SK-N-SH (cell line): ENCODE measurements around the gene TTC7B. TPM values are rescaled to one million over a fixed set of nuclear protein-coding genes. Genes with fewer than 3 reads are reported as not detected.

Experiments used
- CTCF ChIA-PET: fragments of 300-600, 350-600 bp; formaldehyde crosslinking; extraction: SDS; loops from one replicate; lab custom pipeline; 2021; lab: Yijun Ruan, JAX
- POLR2A ChIA-PET: fragments of 350-600 bp; sonication (Branson Sonifier 250); formaldehyde crosslinking; extraction: SDS; loops from one replicate; lab custom pipeline; 2020; ENCODE audit warnings: antibody characterized with exemption, inconsistent platforms; lab: Yijun Ruan, JAX
- DNase-seq: peaks from one replicate; pipeline ENCODE4 v3.0.0; 2012
- H2AFZ ChIP-seq: fragments of 200-600 bp; sonication (generic); 2 replicates; pipeline ENCODE4 v1.8.1; 2016; ENCODE audit warnings: antibody characterized with exemption, mild to moderate bottlenecking, low read depth
- H3F3A ChIP-seq: fragments of 200-600 bp; sonication (generic); replicated peaks from 2 replicates; pipeline ENCODE3; 2016; ENCODE audit warnings: antibody characterized with exemption, mild to moderate bottlenecking; ENCODE audit not compliant: insufficient read depth
- H3K27ac ChIP-seq, 2 experiments: fragments of 200-500 bp in 1 of 2; fragments of 200-600 bp in 1 of 2; sonication (Bioruptor generic) in 1 of 2; sonication (generic), shearing (Covaris generic) in 1 of 2; 2 replicates each; pipeline versions ENCODE4 v1.5.1 to v1.6.1; 2014 to 2016; ENCODE audit warnings: low read depth in 2 of 2, inconsistent platforms in 1 of 2, low read length in 1 of 2, mild to moderate bottlenecking in 1 of 2, mixed read lengths in 1 of 2
- H3K27me3 ChIP-seq: fragments of 200-600 bp; sonication (generic), shearing (Covaris generic); 2 replicates; pipeline ENCODE4 v1.6.1; 2016; ENCODE audit warnings: mixed run types; ENCODE audit not compliant: insufficient read depth
- H3K36me3 ChIP-seq, 2 experiments: fragments of 200-500 bp in 1 of 2; fragments of 200-600 bp in 1 of 2; sonication (Bioruptor generic) in 1 of 2; sonication (generic) in 1 of 2; replicated peaks in 1 of 2; 2 replicates each; pipeline versions ENCODE3 to v1.5.1; 2014 to 2016; ENCODE audit warnings: low read length in 1 of 2, mild to moderate bottlenecking in 1 of 2; ENCODE audit not compliant: insufficient read depth in 2 of 2, control insufficient read depth in 1 of 2
- H3K4me1 ChIP-seq, 2 experiments: fragments of 200-500 bp in 1 of 2; fragments of 200-600 bp in 1 of 2; sonication (Bioruptor generic) in 1 of 2; sonication (generic), shearing (Covaris generic) in 1 of 2; 2 replicates each; pipeline versions ENCODE4 v1.5.1 to v1.6.1; 2014 to 2016; ENCODE audit warnings: low read depth in 1 of 2, low read length in 1 of 2, mixed run types in 1 of 2; ENCODE audit not compliant: insufficient read depth in 2 of 2, control insufficient read depth in 1 of 2
- H3K4me2 ChIP-seq: fragments of 200-600 bp; sonication (generic), shearing (Covaris generic); 2 replicates; pipeline ENCODE4 v1.6.1; 2017; ENCODE audit warnings: mixed run types
- H3K4me3 ChIP-seq, 2 experiments: fragments of 200-500 bp in 1 of 2; fragments of 200-600 bp in 1 of 2; sonication (Bioruptor generic) in 1 of 2; sonication (generic), shearing (Covaris generic) in 1 of 2; 2 replicates each; pipeline versions ENCODE4 v1.5.1 to v1.8.1; 2014 to 2016; ENCODE audit warnings: low read depth in 2 of 2, inconsistent platforms in 1 of 2, low read length in 1 of 2, mild to moderate bottlenecking in 1 of 2, mixed read lengths in 1 of 2, moderate library complexity in 1 of 2
- H3K79me2 ChIP-seq: fragments of 200-600 bp; sonication (generic); 2 replicates; pipeline ENCODE4 v1.8.1; 2017; ENCODE audit warnings: mild to moderate bottlenecking; ENCODE audit not compliant: insufficient read depth
- H3K9ac ChIP-seq: fragments of 200-600 bp; sonication (generic); 2 replicates; pipeline ENCODE4 v1.6.1; 2017; ENCODE audit warnings: mixed run types
- H3K9me2 ChIP-seq: fragments of 200-600 bp; sonication (generic); 2 replicates; pipeline ENCODE4 v1.6.1; 2017; ENCODE audit warnings: mixed run types
- H3K9me3 ChIP-seq: fragments of 200-600 bp; sonication (generic); 2 replicates; pipeline ENCODE4 v1.6.1; 2017; ENCODE audit warnings: mixed run types, mild to moderate bottlenecking, moderate library complexity
- H4K20me1 ChIP-seq: fragments of 200-600 bp; sonication (generic); 2 replicates; pipeline ENCODE4 v1.6.1; 2017; ENCODE audit warnings: mild to moderate bottlenecking, mixed run types; ENCODE audit not compliant: insufficient read depth
- CHD2 ChIP-seq: fragments of 150-350 bp; IDR thresholded peaks from 2 replicates; pipeline ENCODE4 v1.6.1; 2018; ENCODE audit warnings: low read length; ENCODE audit not compliant: partially characterized antibody
- FOSL2 ChIP-seq: IDR thresholded peaks from 2 replicates; pipeline ENCODE4 v1.4.0; 2012; ENCODE audit warnings: low read depth, mild to moderate bottlenecking, moderate library complexity, borderline replicate concordance
- FOXM1 ChIP-seq: IDR thresholded peaks from 2 replicates; pipeline ENCODE4 v1.4.0; 2012; ENCODE audit warnings: low read depth, mild to moderate bottlenecking
- GATA2 ChIP-seq: sonication (generic); formaldehyde crosslinking; IDR thresholded peaks from 2 replicates; pipeline ENCODE4 v1.5.0; 2020; ENCODE audit warnings: mild to moderate bottlenecking, missing genetic modification reagents
- JUND ChIP-seq: IDR thresholded peaks from 2 replicates; pipeline ENCODE4 v1.4.0; 2012
- MEF2A ChIP-seq: IDR thresholded peaks from 2 replicates; pipeline ENCODE4 v1.4.0; 2012; ENCODE audit warnings: low read depth, borderline replicate concordance
- MXI1 ChIP-seq: IDR thresholded peaks from 2 replicates; pipeline ENCODE4 v1.6.1; 2012; ENCODE audit warnings: mild to moderate bottlenecking, low read depth, low read length, improper control_type of control experiment
- NFIC ChIP-seq: IDR thresholded peaks from 2 replicates; pipeline ENCODE4 v1.4.0; 2012; ENCODE audit warnings: borderline replicate concordance
- NRF1 ChIP-seq: IDR thresholded peaks from 2 replicates; pipeline ENCODE4 v1.6.1; 2012; ENCODE audit warnings: low read depth, mild to moderate bottlenecking, low read length
- RAD21 ChIP-seq: IDR thresholded peaks from 2 replicates; pipeline ENCODE4 v1.6.1; 2012; ENCODE audit warnings: mild to moderate bottlenecking, low read length
- WGBS: methylation state at CpG from one replicate; pipeline ENCODE4 v1.1.6; 2017; ENCODE audit warnings: low lambda C conversion rate; 5-methylcytosine and 5-hydroxymethylcytosine counted together
- polyA plus RNA-seq, 3 experiments: library from polyadenylated mRNA; depleted of rRNA; stranded (reverse); fragments of >200 nt; gene quantifications; 2 replicates each; pipeline ENCODE4 v1.2.3, GENCODE V29; 2012
- TF ChIP-seq, protein P1 (sequence below): fragments of 150-350 bp; IDR thresholded peaks from 2 replicates; pipeline ENCODE4 v1.6.1; 2017; ENCODE audit warnings: antibody characterized with exemption, low read length, low read depth, borderline replicate concordance
- TF ChIP-seq, protein P2 (sequence below): IDR thresholded peaks from 2 replicates; pipeline ENCODE4 v1.4.0; 2012; ENCODE audit warnings: low read depth

Gene TTC7B
- polyA plus RNA-seq, 1 of the 3 experiments (the other 2 are of a cell fraction), result 43.1 TPM

DNA sequence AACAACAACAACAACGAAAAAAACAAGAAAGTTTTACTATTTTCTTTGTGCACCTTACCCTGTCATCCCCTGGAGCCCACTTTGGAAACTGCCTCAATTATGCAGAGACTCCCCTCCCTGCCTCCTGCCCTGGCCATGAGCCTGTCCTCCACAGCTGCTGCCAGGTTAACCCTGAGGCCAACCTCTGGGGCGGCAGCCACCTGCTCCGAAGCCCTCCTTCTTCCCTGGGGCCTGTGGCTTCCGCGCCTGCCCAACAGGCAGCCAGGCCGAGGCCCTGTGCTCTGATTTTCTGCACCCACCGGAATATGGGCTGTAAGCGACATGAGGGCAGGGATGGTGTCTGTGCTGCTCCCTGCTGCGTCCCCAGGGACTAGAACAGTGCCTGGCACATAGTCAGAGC is 236.4 kb downstream of the TTC7B start (continued):
- no peak for TF ChIP-seq GATA2 (CRISPR knock-in tag)
- TF ChIP-seq FOSL2, result no peak

GRCh38 chr14:90579088-90579487 is 237.1 kb downstream of the TTC7B start:
- TF ChIP-seq JUND, result no peak
- no peak for TF ChIP-seq CHD2
- TF ChIP-seq NRF1, result no peak
- TF ChIP-seq MEF2A, result no peak
- no peak for TF ChIP-seq NFIC
- no peak for TF ChIP-seq FOXM1
- TF ChIP-seq, protein P1, sequence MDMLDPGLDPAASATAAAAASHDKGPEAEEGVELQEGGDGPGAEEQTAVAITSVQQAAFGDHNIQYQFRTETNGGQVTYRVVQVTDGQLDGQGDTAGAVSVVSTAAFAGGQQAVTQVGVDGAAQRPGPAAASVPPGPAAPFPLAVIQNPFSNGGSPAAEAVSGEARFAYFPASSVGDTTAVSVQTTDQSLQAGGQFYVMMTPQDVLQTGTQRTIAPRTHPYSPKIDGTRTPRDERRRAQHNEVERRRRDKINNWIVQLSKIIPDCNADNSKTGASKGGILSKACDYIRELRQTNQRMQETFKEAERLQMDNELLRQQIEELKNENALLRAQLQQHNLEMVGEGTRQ, result no peak
- POLR2A ChIA-PET, result no interaction called here
- no peak for DNase-seq

DNA sequence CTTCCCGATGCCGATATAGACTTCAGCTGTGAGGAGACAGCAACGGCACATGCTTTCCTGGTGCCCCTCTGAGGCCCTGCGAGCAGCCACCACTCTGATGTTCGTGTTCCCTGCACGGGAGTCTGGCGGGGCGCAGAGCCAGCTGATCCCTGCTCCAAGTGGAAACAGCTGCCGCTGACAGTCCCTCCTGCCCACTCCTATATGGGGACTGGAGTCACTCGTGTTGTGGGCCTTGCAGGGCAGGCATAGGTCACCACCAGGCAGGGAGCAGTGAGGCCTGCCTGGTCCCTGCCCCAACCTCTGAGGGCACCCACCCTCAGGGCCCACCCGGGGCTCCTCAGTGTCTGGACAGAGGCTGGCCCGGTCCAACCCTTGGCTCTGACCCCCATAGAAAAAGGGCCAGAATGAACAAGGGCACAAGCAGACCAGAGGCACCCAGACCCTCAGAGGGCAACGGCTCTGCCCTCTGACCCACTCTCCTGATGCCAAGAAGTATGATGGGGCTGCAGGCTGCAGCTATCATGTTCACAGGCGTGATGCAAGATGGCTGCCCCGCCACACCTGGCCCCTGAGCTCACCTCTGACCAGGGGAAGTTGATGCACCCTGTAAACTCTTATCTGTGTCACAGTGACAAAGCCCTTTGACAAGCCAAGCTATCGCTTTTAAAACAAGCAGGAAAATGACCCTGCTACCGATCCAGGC is 237.8 kb downstream of the TTC7B start:
- no peaks in the 10 kb centered on the region for H3K79me2 ChIP-seq
- no peaks in the 10 kb centered on the region for H3K9me3 ChIP-seq
- no peaks in the 10 kb centered on the region for H3F3A ChIP-seq
- no peak overlapping the region for H3K9ac ChIP-seq
- peak overlapping the region in 1 of 2 experiments; percentile 40; a peak in 1 of 4 replicates for H3K27ac ChIP-seq
- no peaks in the 10 kb centered on the region for H4K20me1 ChIP-seq
- no peak overlapping the region for H3K4me2 ChIP-seq
- peaks cover 0 to 36% of the 10 kb centered on the region in 2 experiments; a peak in 1 of 4 replicates for H3K4me1 ChIP-seq
- no peak overlapping the region for H3K4me3 ChIP-seq
- POLR2A ChIA-PET, result no interaction called here
- H3K9me2 ChIP-seq, result no peaks in the 10 kb centered on the region
- no peak overlapping the region for H2AFZ ChIP-seq
- CTCF ChIA-PET, result interaction anchor here (1.6 to 2.2 kb wide), 3 partner anchors 13 to 179 kb away, joined by 3 to 9 read pairs (median 7); no protein-coding TSS in a partner anchor
- peak; percentile 68 for DNase-seq
- H3K27me3 ChIP-seq, result no peaks in the 10 kb centered on the region
- 83% methylated on average over 11 of the region's 17 CpGs for WGBS
- peaks cover 0 to 10% of the 10 kb centered on the region in 2 experiments for H3K36me3 ChIP-seq
- TF ChIP-seq, protein P2, sequence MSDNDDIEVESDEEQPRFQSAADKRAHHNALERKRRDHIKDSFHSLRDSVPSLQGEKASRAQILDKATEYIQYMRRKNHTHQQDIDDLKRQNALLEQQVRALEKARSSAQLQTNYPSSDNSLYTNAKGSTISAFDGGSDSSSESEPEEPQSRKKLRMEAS, result no peak
- TF ChIP-seq MXI1, result peak; percentile 72; the same call in 1 of the 2 replicates
- TF ChIP-seq RAD21, result peak; percentile 34

More at GRCh38 chr14:90579088-90579487, 237.1 kb downstream of the TTC7B start:
- no peaks in the 10 kb centered on the region for H3K27me3 ChIP-seq
- no peak overlapping the region for H3K4me2 ChIP-seq
- no peaks in the 10 kb centered on the region for H3K9me2 ChIP-seq
- no peak overlapping the region for H3K4me3 ChIP-seq
- no peaks in the 10 kb centered on the region for H3F3A ChIP-seq
- no peak overlapping the region for H3K9ac ChIP-seq
- H4K20me1 ChIP-seq, result no peaks in the 10 kb centered on the region
- 97% methylated on average over 6 of the region's 8 CpGs for WGBS
- CTCF ChIA-PET, result interaction anchor here (1.6 to 2.2 kb wide), 3 partner anchors 12 to 180 kb away, joined by 3 to 9 read pairs (median 7); no protein-coding TSS in a partner anchor
- H3K9me3 ChIP-seq, result no peaks in the 10 kb centered on the region
- no peak overlapping the region for H2AFZ ChIP-seq
- no peak overlapping the region for H3K27ac ChIP-seq
- H3K4me1 ChIP-seq, result peaks cover 0 to 32% of the 10 kb centered on the region in 2 experiments; a peak in 1 of 4 replicates
- H3K79me2 ChIP-seq, result no peaks in the 10 kb centered on the region
- peaks cover 0 to 10% of the 10 kb centered on the region in 2 experiments for H3K36me3 ChIP-seq
